ENCODE results near the gene STARD8.

DNA sequence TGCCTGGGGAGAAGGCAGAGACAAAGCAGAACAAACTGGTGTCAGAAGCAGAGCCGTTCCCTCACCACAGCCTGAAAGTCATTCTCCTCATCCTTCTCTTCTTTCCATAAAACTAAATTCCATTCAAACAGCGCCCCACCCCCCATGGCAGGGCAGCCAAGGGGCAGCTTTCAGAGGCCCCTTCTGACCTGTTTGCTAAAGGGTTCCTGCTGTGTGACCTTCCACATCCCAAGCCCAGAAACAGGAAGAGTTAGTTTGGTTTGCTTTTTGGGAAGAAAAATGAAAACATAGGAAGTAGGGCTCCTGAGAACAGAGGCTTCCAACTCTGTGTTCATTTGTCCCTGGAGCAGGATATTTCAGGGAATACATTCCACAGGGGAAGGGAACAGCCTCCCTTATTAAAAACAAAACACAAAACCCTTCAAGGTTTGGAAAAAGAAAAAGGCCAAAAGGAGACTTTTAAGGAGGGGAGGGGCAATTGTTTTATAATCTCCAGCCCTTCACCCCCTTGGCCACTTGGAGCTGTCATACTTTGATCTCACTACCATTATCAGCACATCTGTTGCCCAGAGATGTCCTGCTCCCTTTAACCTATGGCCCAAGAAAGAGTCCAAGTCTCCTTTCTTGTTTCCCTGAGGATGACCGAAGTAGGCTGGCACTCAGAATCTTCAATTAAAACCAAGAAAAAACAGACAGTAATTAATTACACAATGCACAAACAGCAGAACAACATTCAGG lies 25.3 kb downstream of the STARD8 start:
- TF ChIP-seq POLR2A (IDR thresholded peaks at IDR 0.05) (no peak), EP300 (IDR thresholded peaks at IDR 0.05; ENCODE audit: low read depth) (no peak)
- TF ChIP-seq, protein P1, sequence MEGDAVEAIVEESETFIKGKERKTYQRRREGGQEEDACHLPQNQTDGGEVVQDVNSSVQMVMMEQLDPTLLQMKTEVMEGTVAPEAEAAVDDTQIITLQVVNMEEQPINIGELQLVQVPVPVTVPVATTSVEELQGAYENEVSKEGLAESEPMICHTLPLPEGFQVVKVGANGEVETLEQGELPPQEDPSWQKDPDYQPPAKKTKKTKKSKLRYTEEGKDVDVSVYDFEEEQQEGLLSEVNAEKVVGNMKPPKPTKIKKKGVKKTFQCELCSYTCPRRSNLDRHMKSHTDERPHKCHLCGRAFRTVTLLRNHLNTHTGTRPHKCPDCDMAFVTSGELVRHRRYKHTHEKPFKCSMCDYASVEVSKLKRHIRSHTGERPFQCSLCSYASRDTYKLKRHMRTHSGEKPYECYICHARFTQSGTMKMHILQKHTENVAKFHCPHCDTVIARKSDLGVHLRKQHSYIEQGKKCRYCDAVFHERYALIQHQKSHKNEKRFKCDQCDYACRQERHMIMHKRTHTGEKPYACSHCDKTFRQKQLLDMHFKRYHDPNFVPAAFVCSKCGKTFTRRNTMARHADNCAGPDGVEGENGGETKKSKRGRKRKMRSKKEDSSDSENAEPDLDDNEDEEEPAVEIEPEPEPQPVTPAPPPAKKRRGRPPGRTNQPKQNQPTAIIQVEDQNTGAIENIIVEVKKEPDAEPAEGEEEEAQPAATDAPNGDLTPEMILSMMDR (IDR thresholded peaks at IDR 0.05): no peak
